Embryonic facial prominence (tissue), 1 donor: ENCODE results near the gene MCOLN2.
A peak's percentile ranks its signal among the peaks of the same experiment; 100 is the strongest.
"Not testable (repeated sequence)": the region's sequence is repeated elsewhere in the genome, so short reads cannot be mapped to it uniquely, and the experiment has no call there.

Source experiments
- DNase-seq: peaks from one replicate; pipeline ENCODE4 v3.0.0-alpha.2; 2016; ENCODE audit errors: extremely low spot score

Gene MCOLN2

GRCh38 chr1:84941843-84942242 is 55.1 kb downstream of the MCOLN2 start:
- no peak for DNase-seq

GRCh38 chr1:84940481-84940880 is 56.4 kb downstream of the MCOLN2 start:
- no peak for DNase-seq

- DNase-seq, result no peak
Observed at GRCh38 chr1:84939761-84940160, 57.2 kb downstream of the MCOLN2 start.

DNA sequence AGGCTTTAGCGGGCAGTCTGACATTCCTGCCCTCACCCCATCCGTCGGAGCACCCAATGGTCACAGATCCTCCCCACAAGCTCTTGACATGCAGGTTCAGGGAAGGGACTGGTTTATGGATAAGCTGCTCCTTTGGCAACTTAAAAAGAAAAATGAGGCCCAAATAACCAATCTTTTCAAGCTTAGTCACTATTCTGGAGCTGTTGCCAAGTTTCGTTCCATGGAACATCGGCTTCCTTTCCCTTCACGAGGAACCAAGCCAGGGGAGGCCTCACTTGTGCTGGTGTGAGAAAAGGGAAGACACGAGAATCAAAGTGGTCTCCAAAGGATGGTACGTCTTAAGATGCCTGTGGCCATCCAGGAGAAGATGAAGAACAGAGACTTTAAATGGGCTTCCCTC is 57.8 kb downstream of the MCOLN2 start:
- DNase-seq, result no peak

GRCh38 chr1:84936116-84936810 is 60.6 kb downstream of the MCOLN2 start:
- peak; percentile 66 for DNase-seq

- no peak for DNase-seq
Observed at GRCh38 chr1:84933011-84933611, 63.8 kb downstream of the MCOLN2 start.

GRCh38 chr1:84930831-84931230 is 66.1 kb downstream of the MCOLN2 start:
- DNase-seq, result no peak

GRCh38 chr1:84930329-84930728 is 66.6 kb downstream of the MCOLN2 start:
- no peak for DNase-seq

- no peak for DNase-seq
Observed at GRCh38 chr1:84929581-84929980, 67.3 kb downstream of the MCOLN2 start.

- no peak for DNase-seq
Observed at GRCh38 chr1:84928979-84929378, 67.9 kb downstream of the MCOLN2 start.

DNA sequence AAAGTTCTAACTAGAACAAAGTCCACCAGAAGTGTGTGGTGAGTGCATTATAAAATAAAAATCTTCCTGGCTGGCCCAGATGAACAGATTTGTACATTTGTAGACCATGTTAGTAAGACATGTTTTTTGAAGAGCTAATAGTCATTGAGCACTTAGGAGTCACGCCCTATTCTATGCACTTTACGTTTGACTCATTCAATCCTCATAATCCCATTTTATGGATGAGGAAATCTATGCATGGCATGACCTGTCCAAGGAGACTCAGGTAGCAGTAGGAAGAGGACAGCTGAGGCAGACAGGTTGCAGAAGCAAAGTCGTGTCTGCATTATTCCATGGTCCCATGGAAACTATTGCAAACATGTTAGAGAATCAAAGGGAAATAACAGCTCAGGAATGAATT is 73.6 kb downstream of the MCOLN2 start:
- DNase-seq, result no peak

DNA sequence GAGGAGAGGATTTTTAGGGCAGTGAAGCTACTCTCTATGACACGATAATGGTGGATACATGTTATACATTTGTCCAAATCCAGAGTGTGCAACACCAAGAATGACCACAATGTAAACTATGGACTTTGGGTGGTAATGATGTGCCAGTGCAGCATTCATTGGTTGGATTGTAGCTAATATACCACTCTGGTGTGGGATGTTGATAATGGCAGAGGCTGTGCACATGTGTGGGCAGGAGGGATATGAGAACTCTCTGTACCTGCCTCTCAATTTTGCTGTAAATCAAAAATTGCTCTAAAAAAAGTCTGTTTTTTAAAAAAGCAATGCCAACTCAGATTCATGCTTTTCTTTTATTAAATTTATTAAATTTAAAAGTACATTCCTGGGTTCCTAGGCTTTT is 76.8 kb downstream of the MCOLN2 start:
- DNase-seq, result no peak

DNA sequence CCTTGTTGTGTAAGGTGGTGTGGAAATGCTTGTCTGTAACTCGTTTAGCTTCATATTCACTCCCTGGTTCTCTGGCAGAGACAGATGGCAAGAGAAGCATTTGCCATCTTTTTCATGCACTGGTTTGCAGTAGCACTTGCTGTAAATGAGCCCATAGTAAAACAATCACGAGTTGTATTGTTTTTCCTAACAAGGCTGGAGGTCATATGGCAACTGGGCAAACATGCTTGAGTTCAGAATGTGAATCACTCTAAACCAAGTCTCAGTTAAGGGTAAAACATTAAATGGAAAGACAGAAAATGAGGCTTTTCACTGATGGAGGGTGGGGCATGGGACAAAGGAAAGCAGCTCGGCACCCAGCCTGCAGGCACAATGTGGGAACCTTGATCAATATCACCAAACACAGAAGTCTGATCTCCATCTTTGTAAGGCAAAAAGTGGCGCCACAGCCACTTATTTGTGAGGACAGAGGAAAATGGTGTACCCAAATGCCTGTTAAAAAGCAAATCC is 77.4 kb downstream of the MCOLN2 start:
- no peak for DNase-seq

GRCh38 chr1:84918726-84919336 is 78.1 kb downstream of the MCOLN2 start:
- no peak for DNase-seq

GRCh38 chr1:84916897-84917296 is 80.0 kb downstream of the MCOLN2 start:
- DNase-seq, result no peak

- no peak for DNase-seq
Observed at GRCh38 chr1:84913555-84913892, 83.4 kb downstream of the MCOLN2 start.

DNA sequence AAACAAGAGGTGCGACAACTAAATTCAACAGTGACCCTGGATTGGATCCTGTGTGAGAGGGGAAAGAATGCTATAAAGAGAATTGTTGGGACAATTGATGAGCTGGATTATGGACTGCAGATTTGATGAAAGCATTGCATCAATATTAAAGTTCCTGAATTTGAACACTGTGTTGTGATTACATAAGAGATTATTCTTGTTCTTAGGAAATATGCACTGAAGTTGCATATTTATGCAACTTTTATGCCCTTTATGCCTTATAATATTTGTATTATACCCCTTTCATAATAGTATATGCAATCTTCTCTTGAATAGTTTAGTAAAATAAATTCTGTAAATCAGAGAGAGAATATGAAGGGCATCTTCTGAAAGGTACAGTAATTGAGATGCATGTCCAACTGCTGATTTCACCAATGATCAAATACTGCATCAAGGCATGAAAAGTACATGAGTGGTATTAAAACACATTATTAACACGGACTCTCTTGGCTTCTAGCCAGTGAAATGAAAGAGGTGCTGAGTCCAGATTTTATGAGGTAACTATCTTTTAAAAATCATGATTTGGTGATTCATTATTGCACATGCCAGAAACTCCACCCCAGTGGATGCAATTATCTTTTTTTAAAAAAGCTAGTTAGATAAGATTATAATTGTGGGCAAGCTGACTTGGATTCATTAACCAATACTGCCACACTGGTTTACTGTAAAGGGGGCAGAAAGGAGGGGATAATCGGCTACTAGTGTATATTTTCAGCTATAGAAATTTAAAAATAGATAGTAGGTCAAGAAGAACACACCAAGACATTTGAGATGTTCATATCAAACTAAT is 84.0 kb downstream of the MCOLN2 start:
- no peak for DNase-seq

- DNase-seq, result not testable (repeated sequence)
Observed at GRCh38 chr1:84908746-84909464, 88.0 kb downstream of the MCOLN2 start.

DNA sequence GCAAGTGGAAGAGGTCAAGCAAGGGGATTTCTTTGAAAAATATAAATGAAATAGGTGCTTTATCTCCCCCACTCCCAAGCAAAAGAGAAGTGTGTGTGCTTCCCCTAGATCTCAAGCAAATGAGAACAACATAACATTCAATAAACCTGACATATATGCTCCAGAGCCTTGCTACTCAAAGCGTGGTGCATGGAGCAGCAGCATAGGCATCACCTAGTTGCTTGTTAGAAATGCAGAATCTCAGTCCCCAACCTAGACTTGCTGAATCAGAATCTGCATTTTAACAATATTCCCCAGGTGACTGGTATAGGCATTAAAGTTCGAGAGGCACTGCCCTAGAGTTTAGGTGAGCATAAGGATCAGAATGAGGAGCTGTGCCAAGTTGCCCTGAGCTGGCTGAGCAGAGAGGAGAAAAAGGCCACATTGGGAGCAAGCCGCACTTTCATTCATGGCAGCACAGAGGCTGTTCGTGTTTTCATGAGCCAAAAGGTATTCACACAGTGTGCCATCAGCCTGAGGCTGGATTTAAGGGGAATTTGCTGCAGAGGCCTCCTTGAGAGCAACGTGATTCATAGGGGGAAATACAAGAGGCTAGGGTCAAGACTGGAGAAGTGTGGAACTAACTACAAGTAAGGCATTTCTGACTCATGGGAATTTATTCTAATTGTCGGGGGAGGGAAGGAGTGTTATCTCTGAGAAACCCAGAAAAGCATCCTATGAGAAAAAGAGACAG is 89.7 kb downstream of the MCOLN2 start:
- DNase-seq, result no peak

DNA sequence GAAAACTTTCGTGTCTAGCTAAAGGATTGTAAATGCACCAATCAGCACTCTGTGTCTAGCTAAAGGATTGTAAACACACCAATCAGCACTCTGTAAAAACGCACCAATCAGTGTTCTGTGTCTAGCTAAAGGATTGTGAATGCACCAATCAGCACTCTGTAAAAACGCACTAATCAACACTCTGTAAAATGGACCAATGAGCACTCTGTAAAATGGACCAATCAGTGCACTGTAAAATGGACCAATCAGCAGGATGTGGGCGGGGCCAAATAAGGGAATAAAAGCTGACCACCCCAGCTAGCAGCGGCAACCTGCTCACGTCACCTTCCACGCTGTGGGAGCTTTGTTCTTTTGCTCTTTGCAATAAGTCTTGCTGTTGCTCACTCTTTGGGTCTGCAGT is 94.2 kb downstream of the MCOLN2 start:
- not testable (repeated sequence) for DNase-seq

- no peak for DNase-seq
Observed at GRCh38 chr1:84899969-84900368, 96.9 kb downstream of the MCOLN2 start.
